Gastrocnemius medialis (tissue), 4 donors: Measurements from ENCODE around the gene ZNF318. TPM values are rescaled to one million over a fixed set of nuclear protein-coding genes. Genes with fewer than 3 reads are reported as not detected.
"Not testable (repeated sequence)": the region's sequence is repeated elsewhere in the genome, so short reads cannot be mapped to it uniquely, and the experiment has no call there.

ENCODE experiments used
- ATAC-seq, 2 donors: fragments of 150-250 bp; one replicate each; pipeline ENCODE4 v1.9.1; 2016
- DNase-seq, 2 donors: peaks; one replicate each; pipeline ENCODE4 v3.0.0-alpha.2; 2019
- H3K27ac ChIP-seq, 4 donors: fragments of 200-600 bp; sonication (generic); 1 replicate in 1 of 4; 2 replicates in 3 of 4; pipeline ENCODE4 v1.5.1; 2016 to 2018; ENCODE audit warnings: mild to moderate bottlenecking in 2 of 4, moderate library complexity in 1 of 4
- H3K27me3 ChIP-seq, 3 donors: fragments of 200-600 bp; sonication (generic) in 2 of 3; 1 replicate in 1 of 3; 2 replicates in 2 of 3; pipeline versions ENCODE4 v1.5.1 to v1.6.0; 2016 to 2019; ENCODE audit warnings: mild to moderate bottlenecking in 1 of 3, moderate library complexity in 1 of 3
- H3K36me3 ChIP-seq, 2 donors: fragments of 200-600 bp; sonication (generic) in 1 of 2; one replicate each; pipeline ENCODE4 v1.5.1; 2017 to 2018
- H3K4me1 ChIP-seq, 2 donors: fragments of 200-600 bp; sonication (generic) in 1 of 2; one replicate each; pipeline ENCODE4 v1.5.1; 2016 to 2017; ENCODE audit warnings: mild to moderate bottlenecking in 2 of 2
- H3K4me3 ChIP-seq, 4 donors: fragments of 200-600 bp; sonication (generic) in 3 of 4; 1 replicate in 1 of 4; 2 replicates in 3 of 4; pipeline ENCODE4 v1.5.1; 2016 to 2019; ENCODE audit warnings: mild to moderate bottlenecking in 2 of 4
- H3K9me3 ChIP-seq, 3 donors: fragments of 200-600 bp; sonication (generic) in 2 of 3; 1 replicate in 1 of 3; 2 replicates in 2 of 3; pipeline ENCODE4 v1.5.1; 2016 to 2019
- CTCF ChIP-seq, 5 experiments: fragments of 450-650 bp in 3 of 5; fragments of 200-600 bp in 2 of 5; sonication (generic) in 2 of 5; IDR thresholded peaks in 4 of 5; conservative IDR thresholded peaks in 1 of 5; 1 replicate in 4 of 5; 2 replicates in 1 of 5; pipeline ENCODE4 v1.5.1; 2016 to 2019; ENCODE audit warnings: antibody characterized with exemption in 5 of 5, mild to moderate bottlenecking in 3 of 5, moderate library complexity in 3 of 5
- POLR2A ChIP-seq, 2 donors: fragments of 450-650 bp; IDR thresholded peaks; one replicate each; pipeline ENCODE4 v1.6.1; 2017; ENCODE audit warnings: antibody characterized with exemption in 2 of 2, mild to moderate bottlenecking in 2 of 2, moderate library complexity in 2 of 2
- in situ Hi-C, 4 donors: fragments of 200-750 bp; cut with MboI; loops; one replicate each; pipeline versions ENCODE4 v1.15.0 to v1.8.0; 2017; ENCODE audit warnings: low sequenced_read_pairs in 4 of 4
- intact Hi-C: fragments of 100-400 bp; cut with DNase I; formaldehyde crosslinking; loops from one replicate; pipeline ENCODE4 v1.15.1; 2023; ENCODE audit warnings: low total_unique reads
- total RNA-seq, 4 donors: library from RNA; depleted of rRNA; stranded (reverse); fragments of >200 nt; gene quantifications; one replicate each; pipeline versions ENCODE4 v1.1.0 to v1.2.3, GENCODE V29; 2016

ZNF318 gene
- total RNA-seq, 4 donors from 2014 or later: 9.9 to 13.8 (median 12.4) TPM

DNA sequence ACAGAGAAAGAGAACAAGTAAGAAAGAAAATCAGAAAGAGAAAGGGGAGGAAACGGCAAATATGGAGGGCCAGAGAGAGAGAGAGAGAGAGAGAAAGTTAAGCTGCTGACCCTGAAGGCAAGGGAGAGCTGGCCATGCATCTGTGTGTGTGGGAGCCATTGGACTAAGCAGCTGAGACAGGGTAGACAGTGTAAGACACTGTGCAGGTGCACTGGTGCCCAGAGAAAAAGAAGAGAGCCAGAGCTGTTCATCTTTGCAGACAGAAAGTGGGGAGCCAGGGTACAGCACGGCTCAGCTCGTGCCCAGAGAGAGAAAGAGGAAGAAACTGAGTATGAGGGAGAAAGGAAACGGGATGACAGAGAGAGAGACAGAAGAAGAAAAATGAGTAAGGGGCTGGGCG is 24.2 kb upstream of the ZNF318 start:
- H3K36me3 ChIP-seq: no peaks in the 10 kb centered on the region
- DNase-seq: no peak
- ATAC-seq: no peak
- H3K9me3 ChIP-seq: no peaks in the 10 kb centered on the region
- in situ Hi-C loops (no loop called here), intact Hi-C loops (no loop called here)
- H3K4me1 ChIP-seq: no peaks in the 10 kb centered on the region
- H3K27ac ChIP-seq: no peak overlapping the region
- no peak for TF ChIP-seq CTCF (IDR thresholded peaks at IDR 0.05 in 4 of 5, conservative IDR thresholded peaks at IDR 0.05 in 1 of 5)
- TF ChIP-seq POLR2A (IDR thresholded peaks at IDR 0.05): no peak
- no peak overlapping the region for H3K4me3 ChIP-seq
- peaks cover 0 to 7% (median 0%) of the 10 kb centered on the region in 3 donors for H3K27me3 ChIP-seq

- ATAC-seq, H3K27me3 ChIP-seq, H3K27ac ChIP-seq, DNase-seq, H3K9me3 ChIP-seq, H3K36me3 ChIP-seq, intact Hi-C loops, in situ Hi-C loops, H3K4me1 ChIP-seq, H3K4me3 ChIP-seq: not testable (repeated sequence)
Observed at GRCh38 chr6:43393133-43393532, 23.7 kb upstream of the ZNF318 start.

GRCh38 chr6:43391440-43392031 is 22.1 kb upstream of the ZNF318 start:
- Histone ChIP-seq H3K27ac (no peak overlapping the region), H3K4me3 (no peak overlapping the region), H3K9me3 (no peaks in the 10 kb centered on the region), H3K4me1 (no peaks in the 10 kb centered on the region), H3K36me3 (no peaks in the 10 kb centered on the region), H3K27me3 (peaks cover 0 to 7% (median 0%) of the 10 kb centered on the region in 3 donors)
- no peak for ATAC-seq
- in situ Hi-C loops (no loop called here), intact Hi-C loops (no loop called here)
- TF ChIP-seq CTCF (IDR thresholded peaks at IDR 0.05 in 4 of 5, conservative IDR thresholded peaks at IDR 0.05 in 1 of 5) (no peak), POLR2A (IDR thresholded peaks at IDR 0.05) (no peak)
- DNase-seq: no peak

GRCh38 chr6:43390753-43391439 is 21.4 kb upstream of the ZNF318 start:
- ATAC-seq, H3K36me3 ChIP-seq, H3K4me1 ChIP-seq, intact Hi-C loops, H3K27ac ChIP-seq, H3K4me3 ChIP-seq, H3K9me3 ChIP-seq, H3K27me3 ChIP-seq, in situ Hi-C loops, DNase-seq: not testable (repeated sequence)

- TF ChIP-seq POLR2A (IDR thresholded peaks at IDR 0.05): no peak
- TF ChIP-seq CTCF (IDR thresholded peaks at IDR 0.05 in 4 of 5, conservative IDR thresholded peaks at IDR 0.05 in 1 of 5): no peak
- no peak for DNase-seq
- intact Hi-C loops: no loop called here
- no peaks in the 10 kb centered on the region for H3K9me3 ChIP-seq
- no peak overlapping the region for H3K27ac ChIP-seq
- H3K4me1 ChIP-seq: no peaks in the 10 kb centered on the region
- peaks cover 0 to 7% (median 0%) of the 10 kb centered on the region in 3 donors for H3K27me3 ChIP-seq
- no peak overlapping the region for H3K4me3 ChIP-seq
- no peaks in the 10 kb centered on the region for H3K36me3 ChIP-seq
- no peak for ATAC-seq
- in situ Hi-C loops: no loop called here
Observed at GRCh38 chr6:43389730-43390295, 20.4 kb upstream of the ZNF318 start.
